Activated naive CD4-positive, alpha-beta T cell treated with anti-CD3 and anti-CD28 coated beads, Interleukin-2, amount 50 U/mL, for 72 hours (primary cell): ENCODE data around the gene SMURF1. TPM values are rescaled to one million over a fixed set of nuclear protein-coding genes. Genes with fewer than 3 reads are reported as not detected.

Experiments used
- ATAC-seq, 2 donors: fragments of 150-1000 bp; cut with Tn5 transposase; 2 replicates each; pipeline ENCODE4 v1.10.0; 2021; ENCODE audit warnings: mild to moderate bottlenecking in 2 of 2, moderate library complexity in 2 of 2
- DNase-seq, 2 donors: peaks; one replicate each; pipeline ENCODE4 v3.0.0; 2021 to 2022; ENCODE audit warnings: low spot score in 2 of 2
- H3K27ac Mint-ChIP-seq, 2 donors: one replicate each; pipeline ENCODE4 v1.8.0; 2022; ENCODE audit warnings: mild to moderate bottlenecking in 2 of 2, mixed read lengths in 2 of 2
- H3K36me3 Mint-ChIP-seq, 2 donors: one replicate each; pipeline ENCODE4 v1.8.0; 2022; ENCODE audit warnings: mixed read lengths in 2 of 2
- H3K9me3 Mint-ChIP-seq, 2 donors: one replicate each; pipeline ENCODE4 v1.8.0; 2022; ENCODE audit warnings: mixed read lengths in 2 of 2
- total RNA-seq, 2 donors: library from RNA; stranded (reverse); gene quantifications; one replicate each; pipeline ENCODE4 v1.2.3, GENCODE V29; 2022

SMURF1 gene
- total RNA-seq, 2 donors from 2014 or later, result 13.5 to 19.6 TPM

- Mint-ChIP-seq H3K27ac (no peak overlapping the region), H3K36me3 (peaks cover 19 to 27% of the 10 kb centered on the region in 2 donors), H3K9me3 (no peaks in the 10 kb centered on the region)
- ATAC-seq, result no peak
- DNase-seq, result peak in 1 of 2 donors; percentile 43
Measured at GRCh38 chr7:98991141-98991540, 152.8 kb downstream of the SMURF1 start.

GRCh38 chr7:98990356-98990755 lies 153.6 kb downstream of the SMURF1 start:
- Mint-ChIP-seq H3K27ac (peak overlapping the region in 1 of 2 donors; percentile 36), H3K9me3 (peaks cover 0 to 5% of the 10 kb centered on the region in 2 donors), H3K36me3 (peaks cover 27 to 35% of the 10 kb centered on the region in 2 donors)
- ATAC-seq (no peak), DNase-seq (no peak)

- H3K27ac Mint-ChIP-seq, result peak overlapping the region in 1 of 2 donors; percentile 54
- ATAC-seq, result no peak
- peaks cover 0 to 5% of the 10 kb centered on the region in 2 donors for H3K9me3 Mint-ChIP-seq
- H3K36me3 Mint-ChIP-seq, result peaks cover 44 to 46% of the 10 kb centered on the region in 2 donors
- peak in 1 of 2 donors; percentile 42 for DNase-seq
Measured at GRCh38 chr7:98988641-98989040, 155.3 kb downstream of the SMURF1 start.

- DNase-seq (no peak), ATAC-seq (no peak)
- Mint-ChIP-seq H3K9me3 (peaks cover 0 to 5% of the 10 kb centered on the region in 2 donors), H3K27ac (no peak overlapping the region), H3K36me3 (peaks cover 55 to 67% of the 10 kb centered on the region in 2 donors)
Measured at GRCh38 chr7:98985945-98986344, 158.0 kb downstream of the SMURF1 start.

GRCh38 chr7:98985406-98985805 lies 158.5 kb downstream of the SMURF1 start:
- peaks cover 0 to 5% of the 10 kb centered on the region in 2 donors for H3K9me3 Mint-ChIP-seq
- DNase-seq (peak in 1 of 2 donors; percentile 9), ATAC-seq (no peak)
- H3K36me3 Mint-ChIP-seq, result peaks cover 55 to 67% of the 10 kb centered on the region in 2 donors
- H3K27ac Mint-ChIP-seq, result no peak overlapping the region

GRCh38 chr7:98984126-98984525 lies 159.8 kb downstream of the SMURF1 start:
- H3K36me3 Mint-ChIP-seq, result peaks cover 55 to 61% of the 10 kb centered on the region in 2 donors
- H3K9me3 Mint-ChIP-seq, result peaks cover 0 to 5% of the 10 kb centered on the region in 2 donors
- ATAC-seq (no peak), DNase-seq (no peak)
- no peak overlapping the region for H3K27ac Mint-ChIP-seq

- Mint-ChIP-seq H3K36me3 (peaks cover 51 to 58% of the 10 kb centered on the region in 2 donors), H3K9me3 (peaks cover 0 to 5% of the 10 kb centered on the region in 2 donors), H3K27ac (no peak overlapping the region)
- ATAC-seq (no peak), DNase-seq (peak in 1 of 2 donors; percentile 7)
Measured at GRCh38 chr7:98982686-98983085, 161.2 kb downstream of the SMURF1 start.

GRCh38 chr7:98981701-98982100 lies 162.2 kb downstream of the SMURF1 start:
- ATAC-seq (no peak), DNase-seq (peak in 1 of 2 donors; percentile 39)
- Mint-ChIP-seq H3K36me3 (peaks cover 41 to 50% of the 10 kb centered on the region in 2 donors), H3K27ac (no peak overlapping the region), H3K9me3 (peaks cover 0 to 5% of the 10 kb centered on the region in 2 donors)

- peak in 1 of 2 donors; percentile 21 for DNase-seq
- Mint-ChIP-seq H3K36me3 (peaks cover 19 to 53% of the 10 kb centered on the region in 2 donors), H3K27ac (no peak overlapping the region), H3K9me3 (no peaks in the 10 kb centered on the region)
- ATAC-seq, result no peak
Measured at GRCh38 chr7:98978672-98979071, 165.2 kb downstream of the SMURF1 start.

Other genes with a start within 250 kb of the SMURF1 start
- under 1 TPM in 1 of 2 donors, not detected in 1; 0.20 TPM for gene KPNA7, start 64.0 kb upstream of the SMURF1 start, total RNA-seq
- gene MYH16, start 128.7 kb upstream of the SMURF1 start, total RNA-seq, result under 1 TPM in 1 of 2 donors, not detected in 1; 0.11 TPM
- gene ARPC1A, start 181.8 kb upstream of the SMURF1 start, total RNA-seq, result 10 to 100 TPM; 43.5 to 57.2 TPM
- 100 to 1,000 TPM; 254 to 333 TPM for gene ARPC1B, start 230.6 kb upstream of the SMURF1 start, total RNA-seq